ENCODE data around the gene TRAPPC3. TPM values are rescaled to one million over a fixed set of nuclear protein-coding genes. Genes with fewer than 3 reads are reported as not detected.

Gene TRAPPC3
- total RNA-seq, 1 donor from 2014 or later: 69.7 TPM

- Mint-ChIP-seq H3K4me3 (ENCODE audit: unreplicated experiment) (no peak overlapping the region), H3K27me3 (ENCODE audit: low read depth) (no peaks in the 10 kb centered on the region), H3K4me1 (ENCODE audit: low read depth) (peaks cover 16% of the 10 kb centered on the region), H3K36me3 (ENCODE audit: low read depth) (peaks cover 9% of the 10 kb centered on the region), H3K27ac (ENCODE audit: unreplicated experiment) (no peak overlapping the region), H3K9me3 (ENCODE audit: low read depth) (no peaks in the 10 kb centered on the region)
- DNase-seq (ENCODE audit: low spot score): peak; percentile 22
- TF ChIP-seq, protein P1, sequence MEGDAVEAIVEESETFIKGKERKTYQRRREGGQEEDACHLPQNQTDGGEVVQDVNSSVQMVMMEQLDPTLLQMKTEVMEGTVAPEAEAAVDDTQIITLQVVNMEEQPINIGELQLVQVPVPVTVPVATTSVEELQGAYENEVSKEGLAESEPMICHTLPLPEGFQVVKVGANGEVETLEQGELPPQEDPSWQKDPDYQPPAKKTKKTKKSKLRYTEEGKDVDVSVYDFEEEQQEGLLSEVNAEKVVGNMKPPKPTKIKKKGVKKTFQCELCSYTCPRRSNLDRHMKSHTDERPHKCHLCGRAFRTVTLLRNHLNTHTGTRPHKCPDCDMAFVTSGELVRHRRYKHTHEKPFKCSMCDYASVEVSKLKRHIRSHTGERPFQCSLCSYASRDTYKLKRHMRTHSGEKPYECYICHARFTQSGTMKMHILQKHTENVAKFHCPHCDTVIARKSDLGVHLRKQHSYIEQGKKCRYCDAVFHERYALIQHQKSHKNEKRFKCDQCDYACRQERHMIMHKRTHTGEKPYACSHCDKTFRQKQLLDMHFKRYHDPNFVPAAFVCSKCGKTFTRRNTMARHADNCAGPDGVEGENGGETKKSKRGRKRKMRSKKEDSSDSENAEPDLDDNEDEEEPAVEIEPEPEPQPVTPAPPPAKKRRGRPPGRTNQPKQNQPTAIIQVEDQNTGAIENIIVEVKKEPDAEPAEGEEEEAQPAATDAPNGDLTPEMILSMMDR (IDR thresholded peaks at IDR 0.05): no peak
Observed at GRCh38 chr1:36095760-36096405, 53.4 kb downstream of the TRAPPC3 start.

GRCh38 chr1:36094621-36095061 lies 54.6 kb downstream of the TRAPPC3 start:
- Mint-ChIP-seq H3K27me3 (ENCODE audit: low read depth) (no peaks in the 10 kb centered on the region), H3K36me3 (ENCODE audit: low read depth) (peaks cover 11% of the 10 kb centered on the region), H3K9me3 (ENCODE audit: low read depth) (no peaks in the 10 kb centered on the region), H3K27ac (ENCODE audit: unreplicated experiment) (no peak overlapping the region), H3K4me3 (ENCODE audit: unreplicated experiment) (no peak overlapping the region), H3K4me1 (ENCODE audit: low read depth) (peaks cover 13% of the 10 kb centered on the region)
- TF ChIP-seq, protein P1 (IDR thresholded peaks at IDR 0.05): no peak
- peak; percentile 53 for DNase-seq (ENCODE audit: low spot score)

DNA sequence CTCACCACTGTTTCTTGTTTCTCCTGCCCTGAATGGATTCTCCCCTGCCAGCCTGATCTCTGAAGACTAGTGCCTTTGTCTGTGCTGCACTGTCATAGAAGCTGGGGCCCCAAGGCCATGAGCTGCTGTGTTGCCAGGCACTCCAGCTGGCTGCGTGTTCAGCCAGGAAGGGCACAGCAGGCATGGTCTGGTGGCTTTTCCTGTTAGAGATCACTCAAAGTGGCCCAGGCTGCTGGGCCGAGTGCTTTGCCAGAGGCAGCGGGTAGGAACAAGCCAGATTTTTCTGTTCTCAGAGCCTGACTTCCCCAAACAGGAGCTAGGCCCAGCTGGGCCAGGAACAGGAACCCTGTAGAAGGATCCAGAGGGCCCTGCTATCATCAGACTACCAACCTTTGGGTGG lies 55.4 kb downstream of the TRAPPC3 start:
- peak; percentile 62 for DNase-seq (ENCODE audit: low spot score)
- TF ChIP-seq, protein P1 (IDR thresholded peaks at IDR 0.05): no peak
- Mint-ChIP-seq H3K36me3 (ENCODE audit: low read depth) (peaks cover 11% of the 10 kb centered on the region), H3K27me3 (ENCODE audit: low read depth) (no peaks in the 10 kb centered on the region), H3K9me3 (ENCODE audit: low read depth) (no peaks in the 10 kb centered on the region), H3K4me3 (ENCODE audit: unreplicated experiment) (no peak overlapping the region), H3K27ac (ENCODE audit: unreplicated experiment) (no peak overlapping the region), H3K4me1 (ENCODE audit: low read depth) (peaks cover 17% of the 10 kb centered on the region)

GRCh38 chr1:36093226-36093625 lies 56.1 kb downstream of the TRAPPC3 start:
- H3K27me3 Mint-ChIP-seq (ENCODE audit: low read depth): no peaks in the 10 kb centered on the region
- peak; percentile 59 for DNase-seq (ENCODE audit: low spot score)

GRCh38 chr1:36092798-36093185 lies 56.5 kb downstream of the TRAPPC3 start:
- Mint-ChIP-seq H3K9me3 (ENCODE audit: low read depth) (no peaks in the 10 kb centered on the region), H3K27ac (ENCODE audit: unreplicated experiment) (no peak overlapping the region), H3K27me3 (ENCODE audit: low read depth) (no peaks in the 10 kb centered on the region), H3K4me3 (ENCODE audit: unreplicated experiment) (no peak overlapping the region), H3K4me1 (ENCODE audit: low read depth) (peaks cover 17% of the 10 kb centered on the region), H3K36me3 (ENCODE audit: low read depth) (peaks cover 11% of the 10 kb centered on the region)
- DNase-seq (ENCODE audit: low spot score): peak; percentile 26
- TF ChIP-seq, protein P1 (IDR thresholded peaks at IDR 0.05): no peak

More at GRCh38 chr1:36093226-36093625, 56.1 kb downstream of the TRAPPC3 start:
- H3K4me1 Mint-ChIP-seq (ENCODE audit: low read depth): peaks cover 17% of the 10 kb centered on the region
- H3K36me3 Mint-ChIP-seq (ENCODE audit: low read depth): peaks cover 11% of the 10 kb centered on the region
- H3K27ac Mint-ChIP-seq (ENCODE audit: unreplicated experiment): no peak overlapping the region
- no peaks in the 10 kb centered on the region for H3K9me3 Mint-ChIP-seq (ENCODE audit: low read depth)
- no peak overlapping the region for H3K4me3 Mint-ChIP-seq (ENCODE audit: unreplicated experiment)
- TF ChIP-seq, protein P1 (IDR thresholded peaks at IDR 0.05): no peak

Data from chondrocyte (in vitro differentiated cells).